GM12878 (cell line): Measurements from ENCODE around the gene ANKRD65.

Experiments used
- CREB1 ChIP-seq: IDR thresholded peaks from 2 replicates; pipeline ENCODE4 v1.6.1; 2012; ENCODE audit warnings: low read depth, mild to moderate bottlenecking, inconsistent platforms
- CTCF ChIP-seq, 3 experiments: IDR thresholded peaks in 2 of 3; conservative IDR thresholded peaks in 1 of 3; 2 replicates each; pipeline ENCODE4 v1.5.1; 2011; ENCODE audit warnings: low read depth in 3 of 3, low read length in 3 of 3, mild to moderate bottlenecking in 3 of 3, control low read depth in 2 of 3, moderate library complexity in 2 of 3, inconsistent platforms in 1 of 3, mixed read lengths in 1 of 3; ENCODE audit not compliant: control insufficient read depth in 2 of 3, insufficient read depth in 1 of 3; ENCODE audit errors: extremely low read depth in 1 of 3
- EED ChIP-seq: sonication (generic); IDR thresholded peaks from 2 replicates; pipeline ENCODE4 v1.6.1; 2016; ENCODE audit warnings: antibody characterized with exemption, low read depth
- EGR1 ChIP-seq, 2 experiments: IDR thresholded peaks; 1 replicate in 1 of 2; 2 replicates in 1 of 2; pipeline ENCODE4 v1.6.1; 2011 to 2012; ENCODE audit warnings: low read depth in 2 of 2, low read length in 2 of 2, borderline replicate concordance in 1 of 2, mild to moderate bottlenecking in 1 of 2, moderate library complexity in 1 of 2
- JUND ChIP-seq: IDR thresholded peaks from 2 replicates; pipeline ENCODE4 v1.6.1; 2012; ENCODE audit warnings: low read depth, mild to moderate bottlenecking, low read length, improper control_type of control experiment, moderate library complexity
- NRF1 ChIP-seq: conservative IDR thresholded peaks from 2 replicates; pipeline ENCODE4 v1.6.1; 2011; ENCODE audit warnings: mild to moderate bottlenecking, low read depth, low read length, improper control_type of control experiment
- POLR2A ChIP-seq: IDR thresholded peaks from 2 replicates; pipeline ENCODE4 v1.6.1; 2011; ENCODE audit warnings: low read depth, mild to moderate bottlenecking, low read length
- SPI1 ChIP-seq: IDR thresholded peaks from 2 replicates; pipeline ENCODE4 v1.6.1; 2011; ENCODE audit warnings: low read depth, mild to moderate bottlenecking, low read length, moderate library complexity, borderline replicate concordance; ENCODE audit not compliant: insufficient read depth
- SRF ChIP-seq, 2 experiments: IDR thresholded peaks; 2 replicates each; pipeline ENCODE4 v1.6.1; 2011; ENCODE audit warnings: low read depth in 2 of 2, low read length in 2 of 2, mild to moderate bottlenecking in 1 of 2, moderate library complexity in 1 of 2
- ZZZ3 ChIP-seq: IDR thresholded peaks from 2 replicates; pipeline ENCODE4 v1.6.1; 2011; ENCODE audit warnings: low read depth; ENCODE audit not compliant: control insufficient read depth, insufficient read length
- TF ChIP-seq, protein P1 (sequence below): IDR thresholded peaks from 2 replicates; pipeline ENCODE4 v1.6.1; 2012; ENCODE audit warnings: low read depth, low read length, improper control_type of control experiment

GRCh38 chr1:1432951-1433803 is 12.1 kb upstream of the ANKRD65 start:
- TF ChIP-seq CTCF (IDR thresholded peaks at IDR 0.05 in 2 of 3, conservative IDR thresholded peaks at IDR 0.05 in 1 of 3; ENCODE audit: control insufficient read depth in 2 of 3, extremely low read depth in 1 of 3, insufficient read depth in 1 of 3, low read depth in 3 of 3, low read length in 3 of 3): no peak
- TF ChIP-seq SRF (IDR thresholded peaks at IDR 0.05; ENCODE audit: low read depth in 2 of 2, low read length in 2 of 2): no peak
- no peak for TF ChIP-seq CREB1
- TF ChIP-seq POLR2A: no peak
- no peak for TF ChIP-seq EGR1 (IDR thresholded peaks at IDR 0.05; ENCODE audit: borderline replicate concordance in 1 of 2, low read depth in 2 of 2, low read length in 2 of 2)
- TF ChIP-seq JUND: no peak
- no peak for TF ChIP-seq ZZZ3
- TF ChIP-seq, protein P1, sequence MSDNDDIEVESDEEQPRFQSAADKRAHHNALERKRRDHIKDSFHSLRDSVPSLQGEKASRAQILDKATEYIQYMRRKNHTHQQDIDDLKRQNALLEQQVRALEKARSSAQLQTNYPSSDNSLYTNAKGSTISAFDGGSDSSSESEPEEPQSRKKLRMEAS: no peak
- no peak for TF ChIP-seq SPI1
- no peak for TF ChIP-seq NRF1
- TF ChIP-seq EED: no peak
